ENCODE data around the gene SMC1B. TPM values are rescaled to one million over a fixed set of nuclear protein-coding genes. Genes with fewer than 3 reads are reported as not detected.

The SMC1B gene
- total and polyA plus RNA-seq, 9 of the 15 experiments (the other 6 are each of a cell fraction or from before 2014, with no cell fraction given) = 0.03 TPM; not detected in 8

DNA sequence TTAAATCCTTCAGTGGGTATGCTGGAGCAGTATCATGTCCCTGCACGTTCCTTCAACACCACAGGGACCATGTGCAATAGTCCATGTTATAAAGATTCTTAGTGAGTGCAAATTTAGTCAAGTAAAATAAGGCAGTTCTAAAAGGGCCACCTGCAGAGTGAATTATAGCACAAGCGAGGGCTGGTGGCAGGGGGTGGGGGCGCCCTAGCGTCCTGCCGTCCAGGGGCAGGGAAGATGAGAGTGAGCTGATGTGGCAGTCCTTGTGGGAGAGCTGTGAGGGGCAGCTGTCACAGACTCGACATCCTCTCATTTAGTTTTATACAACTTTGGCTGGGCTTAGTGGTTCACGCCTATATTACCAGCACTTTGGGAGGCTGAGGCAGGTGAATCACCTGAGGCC lies 74.6 kb downstream of the SMC1B start (continued):
- TF ChIP-seq CEBPZ (IDR thresholded peaks at IDR 0.05; ENCODE audit: borderline replicate concordance, low read depth, low read length) (no peak), MECOM (CRISPR knock-in tag; IDR thresholded peaks at IDR 0.05) (no peak), ZNF146 (CRISPR knock-in tag; IDR thresholded peaks at IDR 0.05; ENCODE audit: unreplicated experiment) (no peak), E2F5 (CRISPR knock-in tag; IDR thresholded peaks at IDR 0.05) (no peak), ZSCAN29 (IDR thresholded peaks at IDR 0.05) (no peak), ELK3 (CRISPR knock-in tag; IDR thresholded peaks at IDR 0.05) (no peak), SMAD1 (IDR thresholded peaks at IDR 0.05; ENCODE audit: low read depth, low read length, partially characterized antibody) (no peak), FOXO4 (CRISPR knock-in tag; IDR thresholded peaks at IDR 0.05) (no peak), GTF3C2 (IDR thresholded peaks at IDR 0.05; ENCODE audit: borderline replicate concordance, extremely low read depth, insufficient read length) (no peak), EGR1 (conservative IDR thresholded peaks at IDR 0.05) (no peak), BRD4 (IDR thresholded peaks at IDR 0.05) (no peak), SIRT6 (IDR thresholded peaks at IDR 0.05; ENCODE audit: low read depth, low read length) (no peak), NFATC3 (IDR thresholded peaks at IDR 0.05) (no peak)
- TF ChIP-seq, protein P1, sequence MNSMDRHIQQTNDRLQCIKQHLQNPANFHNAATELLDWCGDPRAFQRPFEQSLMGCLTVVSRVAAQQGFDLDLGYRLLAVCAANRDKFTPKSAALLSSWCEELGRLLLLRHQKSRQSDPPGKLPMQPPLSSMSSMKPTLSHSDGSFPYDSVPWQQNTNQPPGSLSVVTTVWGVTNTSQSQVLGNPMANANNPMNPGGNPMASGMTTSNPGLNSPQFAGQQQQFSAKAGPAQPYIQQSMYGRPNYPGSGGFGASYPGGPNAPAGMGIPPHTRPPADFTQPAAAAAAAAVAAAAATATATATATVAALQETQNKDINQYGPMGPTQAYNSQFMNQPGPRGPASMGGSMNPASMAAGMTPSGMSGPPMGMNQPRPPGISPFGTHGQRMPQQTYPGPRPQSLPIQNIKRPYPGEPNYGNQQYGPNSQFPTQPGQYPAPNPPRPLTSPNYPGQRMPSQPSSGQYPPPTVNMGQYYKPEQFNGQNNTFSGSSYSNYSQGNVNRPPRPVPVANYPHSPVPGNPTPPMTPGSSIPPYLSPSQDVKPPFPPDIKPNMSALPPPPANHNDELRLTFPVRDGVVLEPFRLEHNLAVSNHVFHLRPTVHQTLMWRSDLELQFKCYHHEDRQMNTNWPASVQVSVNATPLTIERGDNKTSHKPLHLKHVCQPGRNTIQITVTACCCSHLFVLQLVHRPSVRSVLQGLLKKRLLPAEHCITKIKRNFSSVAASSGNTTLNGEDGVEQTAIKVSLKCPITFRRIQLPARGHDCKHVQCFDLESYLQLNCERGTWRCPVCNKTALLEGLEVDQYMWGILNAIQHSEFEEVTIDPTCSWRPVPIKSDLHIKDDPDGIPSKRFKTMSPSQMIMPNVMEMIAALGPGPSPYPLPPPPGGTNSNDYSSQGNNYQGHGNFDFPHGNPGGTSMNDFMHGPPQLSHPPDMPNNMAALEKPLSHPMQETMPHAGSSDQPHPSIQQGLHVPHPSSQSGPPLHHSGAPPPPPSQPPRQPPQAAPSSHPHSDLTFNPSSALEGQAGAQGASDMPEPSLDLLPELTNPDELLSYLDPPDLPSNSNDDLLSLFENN (IDR thresholded peaks at IDR 0.05; ENCODE audit: low read depth in 2 of 2, low read length in 2 of 2) = no peak

Measured in K562 (cell line).